Left cardiac atrium (tissue), 4 donors: ENCODE results near the gene CLUH. TPM values are rescaled to one million over a fixed set of nuclear protein-coding genes. Genes with fewer than 3 reads are reported as not detected.
"Not testable (repeated sequence)": the region's sequence is repeated elsewhere in the genome, so short reads cannot be mapped to it uniquely, and the experiment has no call there.

Experiments used
- ATAC-seq, 2 donors: fragments of 200-7000 bp; cut with Tn5 transposase; one replicate each; pipeline ENCODE4 v1.9.1; 2020; ENCODE audit warnings: mild to moderate bottlenecking in 2 of 2, moderate library complexity in 2 of 2
- DNase-seq: peaks from one replicate; pipeline ENCODE4 v3.0.0-alpha.2; 2020
- intact Hi-C, 2 donors: fragments of 100-400 bp; cut with DNase I; formaldehyde crosslinking; loops; one replicate each; pipeline versions ENCODE4 v1.14.1 to v1.15.1; 2022 to 2023
- total RNA-seq, 2 donors: library from RNA; stranded (reverse); fragmentation: NEBNext Ultra II Directional; extraction: Animal tissue kit (Norgen Biotek cat#: 25700); gene quantifications; one replicate each; pipeline ENCODE4 v1.2.1, GENCODE V29; 2021
- donor health status: DM: no; HTN: yes; CAD: no.
- donor health status: DM: no; HTN: yes; CAD: no; lungs with severe emphysema.
- donor health status: DM: yes; HTN: yes; CAD: no.
- donor health status: Dilated cardiomyopathy.

The CLUH gene
- total RNA-seq, 2 donors from 2014 or later = 98.4 to 118 TPM

DNA sequence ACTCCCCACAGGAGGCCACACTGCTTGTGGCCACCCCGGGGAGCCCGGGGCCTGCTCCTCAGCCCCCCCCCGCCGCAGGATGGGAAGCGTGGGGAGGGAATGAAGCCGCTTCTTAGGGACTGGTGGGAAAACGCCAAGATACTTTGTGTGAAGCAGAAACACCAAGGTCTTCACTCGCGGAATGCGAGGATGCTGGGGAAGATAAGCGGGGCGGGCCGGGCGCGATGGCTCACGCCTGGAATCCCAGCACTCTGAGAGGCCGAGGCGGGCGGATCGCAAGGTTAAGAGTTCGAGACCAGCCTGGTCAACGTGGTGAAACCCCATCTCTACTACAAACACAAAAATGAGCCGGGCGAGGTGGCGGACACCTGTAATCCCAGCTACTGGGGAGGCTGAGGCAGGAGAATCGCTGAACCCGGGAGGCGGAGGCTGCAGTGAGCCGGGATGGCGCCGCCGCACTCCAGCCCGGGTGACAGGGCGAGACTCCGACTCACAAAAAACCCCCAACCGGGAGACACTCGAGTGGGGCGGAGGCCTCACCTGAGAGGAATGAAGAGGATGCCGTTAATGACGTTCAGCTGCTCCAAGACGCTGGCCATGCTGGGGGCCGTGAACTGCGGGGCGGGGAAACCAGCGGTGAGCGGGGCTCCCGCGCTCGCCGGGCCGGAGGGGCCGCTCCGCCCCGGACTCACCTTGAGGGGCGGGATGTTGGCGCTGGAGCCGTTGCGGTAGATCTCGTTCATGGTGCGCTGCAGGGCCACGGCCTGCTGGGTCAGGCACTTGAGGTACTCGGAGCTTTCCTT lies 20.3 kb downstream of the CLUH start:
- ATAC-seq (no peak), DNase-seq (no peak)
- intact Hi-C loops = no loop called here

DNA sequence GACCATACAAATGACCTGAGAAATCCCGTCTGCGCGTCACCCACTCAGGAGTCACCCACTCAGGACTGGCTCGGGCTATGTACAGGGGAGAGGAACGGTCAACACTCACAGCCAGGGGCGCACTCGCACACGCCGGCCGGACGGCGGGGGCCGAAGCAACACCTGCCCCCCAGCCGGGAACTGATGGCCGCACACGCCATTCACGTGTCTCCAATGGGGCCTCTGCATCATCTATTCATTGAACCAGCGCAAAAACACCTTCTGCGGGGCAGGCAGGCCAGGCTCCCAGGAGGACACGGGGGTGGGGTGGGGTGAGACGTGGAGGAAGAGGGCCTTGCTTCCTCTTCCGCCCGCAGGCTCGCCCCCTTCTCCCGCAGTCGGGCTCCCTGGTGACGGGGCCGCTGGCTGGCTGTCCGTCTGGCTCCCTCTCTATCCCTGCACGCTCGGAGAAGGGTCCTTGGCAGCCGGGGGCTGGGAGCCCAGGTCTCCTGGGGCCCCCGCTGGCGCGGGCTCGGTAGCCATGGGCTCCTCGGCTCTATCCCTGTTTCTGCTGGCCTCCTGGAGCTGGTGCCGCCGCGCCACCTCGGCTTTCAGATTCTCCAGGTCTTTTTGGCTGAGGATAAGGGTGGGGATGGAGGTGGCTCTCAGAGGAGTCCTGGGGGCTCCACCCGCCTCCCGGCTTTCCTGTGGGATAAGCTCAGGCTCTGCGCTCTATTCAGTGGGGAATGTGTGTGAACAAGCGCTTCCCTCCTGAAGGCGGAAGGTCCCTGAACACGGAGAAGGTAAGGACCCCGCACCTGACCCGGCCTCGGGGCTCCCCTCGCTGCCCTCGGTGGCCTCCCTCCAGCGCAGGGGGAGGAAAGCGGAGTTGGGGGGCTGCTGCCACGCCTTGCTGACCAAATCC lies 21.1 kb downstream of the CLUH start:
- no peak for ATAC-seq
- DNase-seq = peak; percentile 41

DNA sequence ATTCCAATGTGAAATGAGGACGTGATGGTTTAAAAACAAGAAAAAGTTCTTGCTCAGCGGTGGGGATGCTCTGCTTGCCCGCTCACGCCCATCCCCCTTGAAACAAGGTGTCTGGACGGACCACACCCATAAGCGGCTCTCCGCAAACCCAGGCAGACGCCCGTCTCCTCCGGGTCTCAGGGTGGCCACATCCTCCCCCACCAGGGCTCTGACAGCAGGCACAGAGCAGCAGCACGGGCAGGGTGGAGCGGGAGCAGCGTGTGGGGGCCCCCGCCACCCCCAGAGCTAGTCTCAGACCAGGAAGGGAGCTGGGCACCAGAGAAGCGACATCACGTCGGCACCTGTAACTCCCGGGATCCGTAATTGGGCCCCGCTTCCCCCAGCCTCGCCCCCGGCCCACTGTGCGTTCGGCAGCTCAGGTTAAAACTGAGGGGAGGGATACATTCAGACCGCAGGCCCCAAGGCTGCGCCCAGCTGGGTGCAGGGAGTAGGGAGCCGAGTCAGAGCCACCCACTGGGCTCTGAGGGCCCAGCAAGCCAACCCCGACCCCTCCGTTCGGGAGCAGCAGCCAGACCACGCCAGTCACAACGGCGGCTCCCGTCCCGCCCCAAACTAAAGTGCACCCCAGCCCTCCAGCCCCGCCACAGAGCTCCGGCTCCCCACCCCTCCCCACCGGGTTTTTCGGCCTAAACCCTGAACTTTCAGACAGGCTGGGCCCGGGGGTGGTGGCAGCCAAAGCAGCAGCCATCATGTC lies 22.0 kb downstream of the CLUH start:
- intact Hi-C loops = loop anchor here in 1 of 2 donors (10.0 kb wide), 1 partner anchor 175 kb away; the partner anchor contains the start of gene METTL16

More for the DNA sequence above, 21.1 kb downstream of the CLUH start:
- intact Hi-C loops = no loop called here

DNA sequence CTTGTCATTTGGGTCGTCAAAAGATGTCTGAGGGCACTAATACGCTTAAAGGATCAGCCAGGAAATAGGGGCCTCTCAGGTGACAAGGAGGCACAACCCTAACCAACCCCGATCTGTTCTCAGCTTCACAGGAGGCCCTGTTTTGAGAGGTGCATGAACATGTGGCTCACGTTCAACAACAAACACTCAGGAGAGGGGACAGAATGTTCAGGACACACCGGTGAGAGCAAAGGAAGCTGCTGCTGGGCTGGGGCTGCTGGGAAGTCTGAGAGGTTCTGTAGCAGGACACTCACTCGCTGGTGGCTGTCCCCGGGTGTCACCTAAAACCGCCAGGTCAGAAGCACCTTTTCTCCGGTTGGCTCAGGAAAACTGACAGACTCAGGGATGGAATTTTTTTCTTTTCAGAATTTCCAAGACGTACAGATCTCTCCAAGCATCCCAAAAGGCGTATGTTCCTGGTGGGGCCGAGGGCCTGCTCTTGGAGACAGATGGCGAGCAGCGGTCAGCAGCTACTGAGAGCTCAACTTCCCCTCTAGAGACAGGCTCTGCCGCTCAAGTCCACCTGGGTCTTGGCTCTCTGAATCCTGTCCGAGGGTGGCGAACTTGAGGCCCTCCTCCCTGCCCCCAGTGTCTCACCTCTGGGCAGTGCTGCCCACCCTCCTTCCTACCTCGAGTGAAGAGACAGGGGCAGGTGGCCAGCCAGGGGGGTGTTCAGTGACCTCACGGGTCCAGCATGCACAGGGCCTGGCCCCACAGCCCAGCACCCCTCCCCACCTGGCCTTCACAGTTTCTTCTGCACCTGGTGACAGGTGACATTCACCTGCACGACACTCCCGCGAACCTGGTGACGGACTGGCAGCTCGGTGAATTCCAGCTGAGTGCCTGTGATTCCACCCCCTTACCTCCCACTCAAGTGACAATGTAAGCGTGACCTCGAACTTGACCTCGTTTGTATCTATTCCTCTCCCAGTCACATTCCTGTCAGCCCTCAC lies 22.9 kb downstream of the CLUH start:
- intact Hi-C loops = loop anchor here in 1 of 2 donors (10.0 kb wide), 1 partner anchor 174 kb away; the partner anchor contains the start of gene METTL16
- DNase-seq (peak; percentile 30), ATAC-seq (peak in 1 of 2 donors; percentile 4)

More for the DNA sequence above, 22.0 kb downstream of the CLUH start:
- DNase-seq (no peak), ATAC-seq (peak in 1 of 2 donors; percentile 8)

DNA sequence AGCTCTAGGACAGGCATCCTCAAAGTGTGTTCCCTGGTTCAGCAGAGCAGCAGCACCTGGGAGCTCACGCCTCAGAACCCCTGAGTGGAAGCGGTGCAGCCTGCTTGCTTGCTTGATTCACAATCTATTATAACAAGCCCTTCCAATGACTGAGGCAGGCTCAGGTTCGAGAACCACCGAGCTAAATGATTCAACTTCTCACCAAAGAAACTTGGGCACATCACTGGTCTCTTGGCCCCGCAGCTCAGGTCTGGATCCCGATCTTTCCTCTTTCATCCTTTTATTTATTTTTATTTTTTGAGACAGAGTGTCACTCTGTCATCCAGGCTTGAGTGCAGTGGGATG lies 24.5 kb downstream of the CLUH start:
- no peak for DNase-seq
- intact Hi-C loops = loop anchor here in 1 of 2 donors (10.0 kb wide), 1 partner anchor 172 kb away; the partner anchor contains the start of gene METTL16

DNA sequence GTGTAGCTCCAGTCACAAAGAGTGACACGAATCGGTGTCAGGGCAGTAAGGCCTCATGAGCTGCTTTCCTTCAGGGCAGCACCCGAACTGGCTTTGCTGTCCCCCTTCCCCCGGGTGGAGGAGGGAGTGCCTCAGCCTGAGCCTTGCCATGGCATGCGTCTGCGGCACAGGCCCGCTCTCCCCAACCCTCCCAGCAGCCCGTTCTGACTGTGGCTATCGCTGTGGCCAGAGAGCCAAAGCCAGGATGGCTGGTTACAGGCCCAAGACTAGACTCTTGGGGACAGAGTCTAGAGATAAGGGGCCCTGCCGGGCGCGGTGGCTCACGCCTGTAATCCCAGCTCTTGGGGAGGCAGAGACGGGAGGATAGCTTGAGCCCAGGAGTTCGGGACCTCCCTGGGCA lies 25.9 kb downstream of the CLUH start:
- peak; percentile 25 for DNase-seq
- intact Hi-C loops = loop anchor here in 1 of 2 donors (10.0 kb wide), 1 partner anchor 171 kb away; the partner anchor contains the start of gene METTL16
- peak in 1 of 2 donors; percentile 5 for ATAC-seq

More for the DNA sequence above, 24.5 kb downstream of the CLUH start:
- ATAC-seq = no peak

DNA sequence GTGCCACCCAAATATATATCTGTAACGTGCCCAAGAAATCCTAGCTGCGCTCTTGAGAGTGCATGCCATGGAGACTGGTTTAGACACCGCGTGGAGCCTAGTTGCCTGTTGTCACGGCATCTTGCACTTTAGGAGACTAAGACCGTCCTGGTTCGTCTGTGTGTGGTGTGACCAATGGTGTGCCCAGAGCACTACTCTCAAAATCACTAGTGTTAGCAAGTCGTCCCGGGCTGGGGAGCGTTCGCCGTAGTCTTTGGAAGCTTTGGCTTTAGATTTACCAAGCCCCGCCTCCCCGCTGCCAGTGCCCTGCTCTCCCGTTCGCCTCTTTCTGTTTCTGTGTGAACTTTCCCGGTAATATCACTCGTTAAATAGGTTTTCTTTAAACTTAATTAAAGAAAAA lies 27.0 kb downstream of the CLUH start:
- ATAC-seq (no peak), DNase-seq (no peak)
- intact Hi-C loops = loop anchor here in 1 of 2 donors (10.0 kb wide), 1 partner anchor 170 kb away; the partner anchor contains the start of gene METTL16

DNA sequence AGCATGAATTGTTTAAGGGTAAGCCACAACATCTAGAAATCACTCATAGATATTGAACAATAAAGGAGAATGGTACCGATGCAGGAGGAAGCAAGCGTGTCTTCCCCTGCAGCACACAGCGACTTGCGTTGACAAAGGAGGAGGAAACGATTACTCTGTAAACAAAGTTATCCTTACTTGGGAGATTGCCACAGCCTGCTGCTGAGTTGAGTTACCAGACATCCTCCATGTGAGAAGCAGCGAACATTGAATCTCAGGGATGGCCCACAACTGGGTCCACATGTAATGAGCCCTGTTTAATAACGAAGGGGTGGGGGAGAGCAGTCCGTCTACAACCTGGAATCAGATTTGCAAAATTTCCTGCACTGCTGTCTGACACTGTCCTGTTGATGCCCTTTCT lies 27.7 kb downstream of the CLUH start:
- DNase-seq = no peak
- intact Hi-C loops = loop anchor here in 1 of 2 donors (10.0 kb wide), 1 partner anchor 169 kb away; the partner anchor contains the start of gene METTL16
- ATAC-seq = no peak

DNA sequence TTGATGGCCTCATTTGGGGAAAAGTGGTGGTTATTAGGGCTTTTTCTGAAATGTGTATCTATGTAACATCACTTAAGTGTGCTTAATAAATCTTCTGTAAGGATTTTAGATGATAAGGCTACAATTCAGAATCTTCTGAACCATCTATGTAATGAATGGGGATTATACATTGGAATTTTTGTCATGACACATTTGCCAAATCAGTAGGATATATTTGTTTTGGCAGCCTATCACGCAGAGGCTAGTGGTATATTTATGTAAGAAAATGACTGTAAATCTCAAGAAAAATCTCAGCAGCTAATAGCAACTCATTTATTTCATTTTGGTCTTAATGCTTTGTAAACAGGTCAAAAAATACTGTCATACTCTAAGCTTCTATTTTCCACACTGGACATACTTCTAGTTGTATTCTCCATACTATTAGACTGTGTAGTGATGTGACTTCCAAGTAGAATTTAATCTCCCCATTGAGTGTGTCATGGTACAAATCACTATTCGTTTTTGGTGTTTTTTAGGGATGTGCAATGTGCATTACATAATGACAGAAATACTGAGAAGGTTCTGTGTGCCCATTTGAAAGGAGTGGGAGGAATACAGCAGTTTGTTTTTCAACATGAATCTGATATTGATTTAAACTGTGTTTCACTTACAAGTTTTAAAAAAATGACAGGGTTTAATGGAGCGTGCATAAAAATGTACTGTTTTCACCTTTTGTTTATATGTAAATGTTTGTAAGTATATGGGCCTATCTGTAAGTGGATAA lies 29.2 kb downstream of the CLUH start:
- intact Hi-C loops = loop anchor here in 1 of 2 donors (10.0 kb wide), 1 partner anchor 168 kb away; the partner anchor contains the start of gene METTL16
- ATAC-seq (no peak), DNase-seq (no peak)

DNA sequence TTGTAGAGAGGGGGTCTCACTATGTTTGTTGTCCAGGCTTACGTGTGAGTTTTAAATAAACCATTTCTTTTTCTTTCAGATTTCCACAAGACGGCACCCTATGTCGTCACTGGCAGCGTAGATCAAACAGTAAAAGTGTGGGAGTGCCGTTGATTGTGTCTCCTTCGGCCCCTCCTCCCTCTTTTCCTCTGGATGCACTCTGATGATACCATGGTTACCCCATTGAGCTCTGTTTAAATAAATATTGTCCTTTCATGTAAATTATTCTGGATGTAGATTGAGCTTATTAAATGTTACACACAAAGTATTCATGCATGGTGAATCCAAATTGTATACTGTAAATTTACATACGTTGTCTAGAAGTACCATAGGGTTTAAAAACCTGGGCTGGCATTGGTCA lies 29.9 kb downstream of the CLUH start:
- intact Hi-C loops = loop anchor here in 1 of 2 donors (10.0 kb wide), 1 partner anchor 167 kb away; the partner anchor contains the start of gene METTL16
- no peak for DNase-seq

DNA sequence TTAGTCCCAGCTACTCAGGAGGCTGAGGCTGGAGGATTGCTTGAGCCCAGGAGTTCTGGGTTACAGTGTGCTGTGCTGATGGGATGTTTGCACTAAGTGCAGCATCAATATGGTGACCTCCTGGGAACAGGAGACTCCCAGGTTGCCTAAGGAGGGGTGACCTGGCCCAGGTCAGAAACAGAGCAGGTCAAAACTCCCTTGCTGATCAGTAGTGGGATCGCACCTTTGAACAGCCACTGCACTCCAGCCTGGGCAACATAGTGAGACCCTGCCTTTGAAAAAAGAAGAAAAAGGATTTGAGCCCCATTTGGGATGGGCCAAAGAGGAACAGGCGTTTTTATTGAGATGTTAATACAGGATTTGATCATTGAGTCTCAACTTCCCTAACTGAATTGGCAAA lies 30.6 kb downstream of the CLUH start:
- ATAC-seq = no peak
- no peak for DNase-seq
- intact Hi-C loops = loop anchor here in 1 of 2 donors (10.0 kb wide), 1 partner anchor 166 kb away; the partner anchor contains the start of gene METTL16

More for the DNA sequence above, 29.9 kb downstream of the CLUH start:
- ATAC-seq = no peak

DNA sequence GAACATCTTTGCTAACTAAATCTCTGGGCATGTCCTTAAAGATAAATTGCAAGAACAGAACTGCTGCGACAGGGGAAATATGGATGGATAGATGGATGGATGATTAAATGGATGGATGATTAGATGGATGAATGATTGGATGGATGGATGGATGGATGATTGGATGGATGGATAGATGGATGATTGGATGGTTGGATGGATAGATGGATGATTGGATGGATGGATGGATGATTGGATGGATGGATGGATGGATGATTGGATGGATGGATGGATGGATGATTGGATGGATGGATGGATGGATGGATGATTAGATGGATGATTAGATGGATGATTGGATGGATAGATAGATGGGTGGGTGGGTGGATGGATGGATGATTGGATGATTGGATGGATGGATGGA lies 32.3 kb downstream of the CLUH start:
- not testable (repeated sequence) for ATAC-seq, DNase-seq
- intact Hi-C loops = loop anchor here in 1 of 2 donors (10.0 kb wide), 1 partner anchor 84 kb away; the partner anchor contains the start of gene PAFAH1B1

DNA sequence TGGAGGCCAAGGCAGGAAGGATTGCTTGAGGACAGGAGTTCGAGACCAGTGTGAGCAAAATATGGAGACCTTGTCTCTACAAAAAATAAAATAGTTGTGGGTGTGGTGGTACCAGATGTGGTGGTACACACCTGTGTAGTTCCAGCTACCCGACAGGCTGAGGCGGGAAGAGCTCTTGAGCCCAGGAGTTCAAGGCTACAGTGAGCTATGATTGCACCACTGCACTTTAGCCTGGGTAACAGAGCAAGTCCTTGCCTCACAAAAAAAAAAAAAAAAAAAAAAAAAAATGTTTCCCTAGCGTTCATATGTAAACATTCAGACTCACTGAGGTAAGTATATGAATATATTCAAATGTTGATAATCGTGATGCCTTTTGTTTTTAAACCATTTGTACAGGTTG lies 39.5 kb downstream of the CLUH start:
- intact Hi-C loops = loop anchor here in 1 of 2 donors (10.0 kb wide), 1 partner anchor 77 kb away; the partner anchor contains the start of gene PAFAH1B1
- DNase-seq (no peak), ATAC-seq (no peak)

DNA sequence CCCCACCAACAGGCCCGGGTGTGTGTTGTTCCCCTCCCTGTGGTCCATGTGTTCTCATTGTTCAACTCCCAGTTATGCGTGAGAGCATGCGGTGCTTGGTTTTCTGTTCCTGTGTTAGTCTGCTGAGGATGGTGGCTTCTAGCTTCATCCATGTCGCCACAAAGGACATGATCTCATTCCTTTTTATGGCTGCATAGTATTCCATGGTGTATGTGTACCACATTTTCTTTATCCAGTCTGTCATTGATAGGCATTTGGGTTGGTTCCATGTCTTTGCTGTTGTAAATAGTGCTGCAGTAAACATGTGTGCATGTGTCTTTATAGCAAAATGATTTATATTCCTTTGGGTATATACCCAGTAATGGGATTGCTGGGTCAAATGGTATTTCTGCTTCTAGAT lies 51.2 kb downstream of the CLUH start:
- DNase-seq, ATAC-seq, intact Hi-C loops: not testable (repeated sequence)

DNA sequence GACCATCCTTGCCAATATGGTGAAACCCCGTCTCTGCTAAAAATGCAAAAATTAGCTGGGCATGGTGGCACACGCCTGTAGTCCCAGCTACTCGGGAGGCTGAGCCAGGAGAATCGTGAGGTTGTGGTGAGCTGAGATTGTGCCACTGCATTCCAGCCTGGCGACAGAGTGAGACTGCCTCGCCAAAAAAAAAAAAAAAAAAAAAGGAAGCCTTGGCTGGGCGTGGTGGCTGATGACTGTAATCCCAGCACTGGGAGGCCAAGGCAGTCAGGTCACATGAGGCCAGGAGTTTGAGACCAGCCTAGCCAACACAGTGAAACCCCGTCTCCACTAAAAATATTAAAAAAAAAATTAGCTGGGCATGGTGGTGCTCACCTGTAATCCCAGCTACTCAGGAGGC lies 52.2 kb downstream of the CLUH start:
- intact Hi-C loops = not testable (repeated sequence)
- peak; percentile 23 to 58 for ATAC-seq
- peak; percentile 28 for DNase-seq

DNA sequence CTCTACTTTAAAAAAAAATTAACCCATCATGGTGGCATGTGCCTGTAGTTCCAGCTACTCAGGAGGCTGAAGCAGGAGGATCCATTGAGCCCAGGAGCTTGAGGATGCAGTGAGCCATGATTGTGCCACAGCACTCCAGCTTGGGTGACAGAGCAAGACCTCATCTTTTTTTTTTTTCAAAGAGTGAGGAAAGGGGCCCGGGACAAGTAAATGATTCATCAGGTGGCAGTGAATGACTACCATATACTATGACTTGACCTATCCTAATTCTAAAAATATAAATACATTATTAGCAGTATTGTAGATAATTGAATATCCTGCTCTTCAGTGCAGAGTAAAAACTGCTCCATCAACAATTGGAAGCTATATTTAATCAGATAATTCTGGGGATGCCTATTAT lies 55.3 kb downstream of the CLUH start:
- ATAC-seq (no peak), DNase-seq (no peak)
- intact Hi-C loops = no loop called here
